ENCODE data around the gene VIPAS39.
A peak's percentile ranks its signal among the peaks of the same experiment; 100 is the strongest.
"Not testable (repeated sequence)": the region's sequence is repeated elsewhere in the genome, so short reads cannot be mapped to it uniquely, and the experiment has no call there.

Gene VIPAS39

GRCh38 chr14:77470224-77470870 is 12.9 kb upstream of the VIPAS39 start:
- no peak for DNase-seq (ENCODE audit: low read depth)

GRCh38 chr14:77469539-77469938 is 12.1 kb upstream of the VIPAS39 start:
- DNase-seq (ENCODE audit: low read depth) = no peak

- peak; percentile 5 for DNase-seq (ENCODE audit: low read depth)
Measured at GRCh38 chr14:77469067-77469505, 11.7 kb upstream of the VIPAS39 start.

- DNase-seq (ENCODE audit: low read depth) = no peak
Measured at GRCh38 chr14:77467801-77468200, 10.4 kb upstream of the VIPAS39 start.

- DNase-seq (ENCODE audit: low read depth) = peak; percentile 72
Measured at GRCh38 chr14:77459072-77459723, 1.8 kb upstream of the VIPAS39 start.

GRCh38 chr14:77458249-77458950 is 999 bp upstream of the VIPAS39 start:
- peak; percentile 46 for DNase-seq (ENCODE audit: low read depth)

- peak; percentile 36 for DNase-seq (ENCODE audit: low read depth)
Measured at GRCh38 chr14:77457115-77457521, 283 bp downstream of the VIPAS39 start.

GRCh38 chr14:77455966-77456640 is 1.3 kb downstream of the VIPAS39 start:
- DNase-seq (ENCODE audit: low read depth) = no peak

- no peak for DNase-seq (ENCODE audit: low read depth)
Measured at GRCh38 chr14:77442196-77442595, 15.2 kb downstream of the VIPAS39 start.

GRCh38 chr14:77439861-77440260 is 17.5 kb downstream of the VIPAS39 start:
- no peak for DNase-seq (ENCODE audit: low read depth)

GRCh38 chr14:77438596-77438995 is 18.8 kb downstream of the VIPAS39 start:
- DNase-seq (ENCODE audit: low read depth) = no peak

GRCh38 chr14:77436042-77436441 is 21.4 kb downstream of the VIPAS39 start:
- DNase-seq (ENCODE audit: low read depth) = no peak

- no peak for DNase-seq (ENCODE audit: low read depth)
Measured at GRCh38 chr14:77426396-77426795, 31.0 kb downstream of the VIPAS39 start.

GRCh38 chr14:77424862-77425261 is 32.5 kb downstream of the VIPAS39 start:
- no peak for DNase-seq (ENCODE audit: low read depth)

GRCh38 chr14:77423423-77423822 is 34.0 kb downstream of the VIPAS39 start, which contains the start of gene NOXRED1:
TSS of gene NOXRED1 (minus strand) at chr14:77423523. CDS start at chr14:77422889, 634 bp downstream.
- no peak for DNase-seq (ENCODE audit: low read depth)

GRCh38 chr14:77421201-77421600 is 36.2 kb downstream of the VIPAS39 start:
- peak; percentile 8 for DNase-seq (ENCODE audit: low read depth)

- no peak for DNase-seq (ENCODE audit: low read depth)
Measured at GRCh38 chr14:77416836-77417235, 40.6 kb downstream of the VIPAS39 start.

- not testable (repeated sequence) for DNase-seq (ENCODE audit: low read depth)
Measured at GRCh38 chr14:77416098-77416497, 41.3 kb downstream of the VIPAS39 start.

- DNase-seq (ENCODE audit: low read depth) = not testable (repeated sequence)
Measured at GRCh38 chr14:77415403-77416030, 41.9 kb downstream of the VIPAS39 start.

- DNase-seq (ENCODE audit: low read depth) = peak; percentile 75
Measured at GRCh38 chr14:77409131-77409533, 48.3 kb downstream of the VIPAS39 start.

- peak; percentile 86 for DNase-seq (ENCODE audit: low read depth)
Measured at GRCh38 chr14:77407158-77407557, 50.2 kb downstream of the VIPAS39 start.

GRCh38 chr14:77406718-77407117 is 50.7 kb downstream of the VIPAS39 start:
- DNase-seq (ENCODE audit: low read depth) = peak; percentile 98

Data from amniotic epithelial cell (primary cell).